ENCODE measurements around the gene SRRD.

GRCh38 chr22:26502688-26503561, 19.2 kb downstream of the SRRD start:
- no peak for TF ChIP-seq POLR2A (IDR thresholded peaks at IDR 0.05)
- no peak for TF ChIP-seq CTCF (IDR thresholded peaks at IDR 0.05)
